ENCODE data around the gene SMYD3. TPM values are rescaled to one million over a fixed set of nuclear protein-coding genes. Genes with fewer than 3 reads are reported as not detected.

Gene SMYD3
- total and polyA plus RNA-seq, 2 of the 4 experiments (the other 2 are of a cell fraction): 26.5 to 37.6 TPM

DNA sequence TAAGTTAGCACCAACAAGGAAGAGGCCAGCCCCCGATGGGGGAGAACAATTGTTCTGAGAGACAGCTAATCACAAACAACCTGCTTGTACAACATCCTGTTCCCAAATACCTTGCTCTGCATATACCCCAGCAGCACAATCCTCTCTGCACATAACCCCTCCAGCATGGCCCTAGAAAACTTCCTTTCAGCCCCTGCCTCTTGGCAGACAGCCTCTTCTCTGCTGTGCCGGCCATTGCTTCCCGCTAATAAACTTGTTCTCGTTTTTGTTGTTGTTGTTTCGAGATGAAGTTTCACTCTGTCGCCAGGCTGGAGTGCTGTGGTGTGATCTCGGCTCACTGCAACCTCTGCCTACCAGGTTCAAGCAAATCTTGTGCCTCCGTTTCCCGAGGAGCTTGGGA lies 392.7 kb downstream of the SMYD3 start:
- H2AK9ac ChIP-seq (replicated peaks; ENCODE audit: low read depth, low read length, poor library complexity): no peak overlapping the region
- ATAC-seq (ENCODE audit: low read depth): no peak
- no peak overlapping the region for H3K9ac ChIP-seq (ENCODE audit: low read depth, low read length)
- H4K20me1 ChIP-seq (ENCODE audit: insufficient read depth, low read length): no peaks in the 10 kb centered on the region
- H2BK20ac ChIP-seq (ENCODE audit: low read depth, low read length): no peak overlapping the region
- H3K23ac ChIP-seq (ENCODE audit: low read depth, low read length): no peak overlapping the region
- no peak overlapping the region for H3K56ac ChIP-seq (ENCODE audit: extremely low read depth, insufficient read depth, low read length)
- H4K5ac ChIP-seq (ENCODE audit: low read depth, low read length): no peak overlapping the region
- H3K9me3 ChIP-seq (ENCODE audit: control insufficient read depth, insufficient read depth, low read length): no peaks in the 10 kb centered on the region
- peaks cover 0 to 8% of the 10 kb centered on the region in 2 experiments; a peak in 2 of 4 replicates for H3K79me1 ChIP-seq (ENCODE audit: low read depth in 1 of 2, low read length in 2 of 2)
- no peak overlapping the region for H3K4me3 ChIP-seq (ENCODE audit: insufficient read depth, low read depth, low read length)
- H3K36me3 ChIP-seq (ENCODE audit: control insufficient read depth, insufficient read depth, low read length): no peaks in the 10 kb centered on the region
- no peak overlapping the region for H2BK15ac ChIP-seq (ENCODE audit: low read depth, low read length)
- TF ChIP-seq, protein P1, sequence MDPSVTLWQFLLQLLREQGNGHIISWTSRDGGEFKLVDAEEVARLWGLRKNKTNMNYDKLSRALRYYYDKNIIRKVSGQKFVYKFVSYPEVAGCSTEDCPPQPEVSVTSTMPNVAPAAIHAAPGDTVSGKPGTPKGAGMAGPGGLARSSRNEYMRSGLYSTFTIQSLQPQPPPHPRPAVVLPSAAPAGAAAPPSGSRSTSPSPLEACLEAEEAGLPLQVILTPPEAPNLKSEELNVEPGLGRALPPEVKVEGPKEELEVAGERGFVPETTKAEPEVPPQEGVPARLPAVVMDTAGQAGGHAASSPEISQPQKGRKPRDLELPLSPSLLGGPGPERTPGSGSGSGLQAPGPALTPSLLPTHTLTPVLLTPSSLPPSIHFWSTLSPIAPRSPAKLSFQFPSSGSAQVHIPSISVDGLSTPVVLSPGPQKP (IDR thresholded peaks at IDR 0.05; ENCODE audit: borderline replicate concordance, low read depth, low read length): no peak
- TF ChIP-seq POLR2A (IDR thresholded peaks at IDR 0.05; ENCODE audit: low read depth, low read length) (no peak), RAD21 (IDR thresholded peaks at IDR 0.05; ENCODE audit: low read length) (no peak), CEBPB (IDR thresholded peaks at IDR 0.05; ENCODE audit: low read depth, low read length) (no peak), CHD1 (IDR thresholded peaks at IDR 0.05; ENCODE audit: low read depth, low read length) (no peak), BHLHE40 (IDR thresholded peaks at IDR 0.05; ENCODE audit: low read depth, low read length) (no peak), RCOR1 (IDR thresholded peaks at IDR 0.05; ENCODE audit: insufficient replicate concordance, low read length) (no peak), FOS (IDR thresholded peaks at IDR 0.05; ENCODE audit: low read depth, low read length) (no peak)
- TF ChIP-seq, protein P2, sequence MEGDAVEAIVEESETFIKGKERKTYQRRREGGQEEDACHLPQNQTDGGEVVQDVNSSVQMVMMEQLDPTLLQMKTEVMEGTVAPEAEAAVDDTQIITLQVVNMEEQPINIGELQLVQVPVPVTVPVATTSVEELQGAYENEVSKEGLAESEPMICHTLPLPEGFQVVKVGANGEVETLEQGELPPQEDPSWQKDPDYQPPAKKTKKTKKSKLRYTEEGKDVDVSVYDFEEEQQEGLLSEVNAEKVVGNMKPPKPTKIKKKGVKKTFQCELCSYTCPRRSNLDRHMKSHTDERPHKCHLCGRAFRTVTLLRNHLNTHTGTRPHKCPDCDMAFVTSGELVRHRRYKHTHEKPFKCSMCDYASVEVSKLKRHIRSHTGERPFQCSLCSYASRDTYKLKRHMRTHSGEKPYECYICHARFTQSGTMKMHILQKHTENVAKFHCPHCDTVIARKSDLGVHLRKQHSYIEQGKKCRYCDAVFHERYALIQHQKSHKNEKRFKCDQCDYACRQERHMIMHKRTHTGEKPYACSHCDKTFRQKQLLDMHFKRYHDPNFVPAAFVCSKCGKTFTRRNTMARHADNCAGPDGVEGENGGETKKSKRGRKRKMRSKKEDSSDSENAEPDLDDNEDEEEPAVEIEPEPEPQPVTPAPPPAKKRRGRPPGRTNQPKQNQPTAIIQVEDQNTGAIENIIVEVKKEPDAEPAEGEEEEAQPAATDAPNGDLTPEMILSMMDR (conservative IDR thresholded peaks at IDR 0.05; ENCODE audit: low read depth, low read length): no peak
- TF ChIP-seq, protein P3, sequence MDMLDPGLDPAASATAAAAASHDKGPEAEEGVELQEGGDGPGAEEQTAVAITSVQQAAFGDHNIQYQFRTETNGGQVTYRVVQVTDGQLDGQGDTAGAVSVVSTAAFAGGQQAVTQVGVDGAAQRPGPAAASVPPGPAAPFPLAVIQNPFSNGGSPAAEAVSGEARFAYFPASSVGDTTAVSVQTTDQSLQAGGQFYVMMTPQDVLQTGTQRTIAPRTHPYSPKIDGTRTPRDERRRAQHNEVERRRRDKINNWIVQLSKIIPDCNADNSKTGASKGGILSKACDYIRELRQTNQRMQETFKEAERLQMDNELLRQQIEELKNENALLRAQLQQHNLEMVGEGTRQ (IDR thresholded peaks at IDR 0.05; ENCODE audit: low read depth, low read length): no peak
- H3K4me2 ChIP-seq (ENCODE audit: low read depth, low read length): no peak overlapping the region
- H3K27ac ChIP-seq (ENCODE audit: insufficient read depth, low read length): no peak overlapping the region
- H3K4ac ChIP-seq (ENCODE audit: low read depth, low read length): no peak overlapping the region
- H3K27me3 ChIP-seq (ENCODE audit: control insufficient read depth, insufficient read depth, low read length): no peaks in the 10 kb centered on the region
- in situ Hi-C loops (cut with MboI; ENCODE audit: low sequenced_read_pairs): loop anchor here (10.0 kb wide), 1 partner anchor 340 kb away; no protein-coding TSS in a partner anchor
- H2AFZ ChIP-seq (replicated peaks; ENCODE audit: low read length, poor library complexity): no peak overlapping the region
- POLR2A ChIA-PET (ENCODE audit: unreplicated experiment): no interaction called here
- H3K9me1 ChIP-seq (ENCODE audit: insufficient read depth, low read length): peaks cover 3% of the 10 kb centered on the region
- BruUV-seq (replicated peaks): no TSS peak
- no peak overlapping the region for H3K18ac ChIP-seq (ENCODE audit: low read depth, low read length)
- no peak overlapping the region for H2BK5ac ChIP-seq (ENCODE audit: low read depth, low read length, poor library complexity, severe bottlenecking)
- WGBS, 2 experiments (ENCODE audit: extremely low coverage in 2 of 2, insufficient read length in 1 of 2): 87% methylated on average over 3 of the region's 9 CpGs; no CpG with 5 or more reads in 1 of the 2 experiments
- no peak overlapping the region for H3K14ac ChIP-seq (replicated peaks; ENCODE audit: low read depth, low read length)
- H4K91ac ChIP-seq (ENCODE audit: insufficient read depth, low read depth, low read length): no peak overlapping the region
- no peak overlapping the region for H4K8ac ChIP-seq (ENCODE audit: low read depth in 2 of 2, low read length in 2 of 2)
- intact Hi-C loops (cut with micrococcal nuclease): no loop called here
- H2BK120ac ChIP-seq (ENCODE audit: low read depth, low read length): no peak overlapping the region
- H2AK5ac ChIP-seq (ENCODE audit: low read depth, low read length): no peak overlapping the region
- CTCF ChIA-PET: no interaction called here
- dilution Hi-C loops (cut with HindIII; ENCODE audit: low sequenced_read_pairs, unreplicated experiment): no loop called here
- peaks cover 2% of the 10 kb centered on the region; the same call in 1 of the 2 replicates for H3K4me1 ChIP-seq (ENCODE audit: control insufficient read depth, insufficient read depth, low read length)
- DNase-seq: no peak
